ENCODE measurements around the gene LFNG.

Gene LFNG

GRCh38 chr7:2490181-2490651 lies 29.4 kb upstream of the LFNG start:
- Histone ChIP-seq H2AFZ (ENCODE audit: low read depth, low read length) (no peak overlapping the region), H3K4me3 (ENCODE audit: low read length) (no peak overlapping the region), H3K79me2 (ENCODE audit: low read length) (no peaks in the 10 kb centered on the region), H3K4me1 (ENCODE audit: low read length) (no peaks in the 10 kb centered on the region), H4K20me1 (ENCODE audit: insufficient read depth, low read length) (no peaks in the 10 kb centered on the region), H3K4me2 (ENCODE audit: low read length) (no peak overlapping the region), H3K9me3 (ENCODE audit: insufficient read depth, low read length) (no peaks in the 10 kb centered on the region), H3K27ac (ENCODE audit: low read length) (no peak overlapping the region), H3K27me3 (ENCODE audit: low read depth, low read length) (no peaks in the 10 kb centered on the region), H3K36me3 (replicated peaks; ENCODE audit: low read depth, low read length) (no peaks in the 10 kb centered on the region), H3K9ac (ENCODE audit: low read length) (no peak overlapping the region)
- TF ChIP-seq, protein P1, sequence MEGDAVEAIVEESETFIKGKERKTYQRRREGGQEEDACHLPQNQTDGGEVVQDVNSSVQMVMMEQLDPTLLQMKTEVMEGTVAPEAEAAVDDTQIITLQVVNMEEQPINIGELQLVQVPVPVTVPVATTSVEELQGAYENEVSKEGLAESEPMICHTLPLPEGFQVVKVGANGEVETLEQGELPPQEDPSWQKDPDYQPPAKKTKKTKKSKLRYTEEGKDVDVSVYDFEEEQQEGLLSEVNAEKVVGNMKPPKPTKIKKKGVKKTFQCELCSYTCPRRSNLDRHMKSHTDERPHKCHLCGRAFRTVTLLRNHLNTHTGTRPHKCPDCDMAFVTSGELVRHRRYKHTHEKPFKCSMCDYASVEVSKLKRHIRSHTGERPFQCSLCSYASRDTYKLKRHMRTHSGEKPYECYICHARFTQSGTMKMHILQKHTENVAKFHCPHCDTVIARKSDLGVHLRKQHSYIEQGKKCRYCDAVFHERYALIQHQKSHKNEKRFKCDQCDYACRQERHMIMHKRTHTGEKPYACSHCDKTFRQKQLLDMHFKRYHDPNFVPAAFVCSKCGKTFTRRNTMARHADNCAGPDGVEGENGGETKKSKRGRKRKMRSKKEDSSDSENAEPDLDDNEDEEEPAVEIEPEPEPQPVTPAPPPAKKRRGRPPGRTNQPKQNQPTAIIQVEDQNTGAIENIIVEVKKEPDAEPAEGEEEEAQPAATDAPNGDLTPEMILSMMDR (IDR thresholded peaks at IDR 0.05; ENCODE audit: low read depth, low read length) = no peak
- TF ChIP-seq EZH2phosphoT487 (IDR thresholded peaks at IDR 0.05; ENCODE audit: low read depth) = no peak

DNA sequence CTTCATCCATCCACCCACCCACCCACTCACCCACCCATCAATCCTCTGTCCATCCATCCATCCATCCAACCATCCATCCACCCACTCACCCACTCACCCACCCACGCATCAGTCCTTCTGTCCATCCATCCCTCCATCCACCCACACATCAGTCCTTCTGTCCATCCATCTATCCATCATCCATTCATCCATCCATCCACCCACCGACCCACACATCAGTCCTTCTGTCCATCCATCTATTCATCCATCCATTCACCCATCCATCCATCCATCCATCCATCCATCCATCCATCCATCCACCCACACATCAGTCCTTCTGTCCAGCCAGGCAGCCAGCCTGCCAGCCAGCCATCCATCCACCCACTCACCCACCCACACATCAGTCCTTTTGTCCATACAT lies 27.5 kb upstream of the LFNG start:
- H3K79me2 ChIP-seq (ENCODE audit: low read length) = no peaks in the 10 kb centered on the region
- no peak overlapping the region for H3K4me2 ChIP-seq (ENCODE audit: low read length)
- no peaks in the 10 kb centered on the region for H3K27me3 ChIP-seq (ENCODE audit: low read depth, low read length)
- H3K27ac ChIP-seq (ENCODE audit: low read length) = no peak overlapping the region
- no peak overlapping the region for H3K9ac ChIP-seq (ENCODE audit: low read length)
- no peaks in the 10 kb centered on the region for H3K4me1 ChIP-seq (ENCODE audit: low read length)
- no peaks in the 10 kb centered on the region for H4K20me1 ChIP-seq (ENCODE audit: insufficient read depth, low read length)
- H3K36me3 ChIP-seq (replicated peaks; ENCODE audit: low read depth, low read length) = no peaks in the 10 kb centered on the region
- TF ChIP-seq, protein P1 (IDR thresholded peaks at IDR 0.05; ENCODE audit: low read depth, low read length) = no peak
- TF ChIP-seq EZH2phosphoT487 (IDR thresholded peaks at IDR 0.05; ENCODE audit: low read depth) = no peak
- no peaks in the 10 kb centered on the region for H3K9me3 ChIP-seq (ENCODE audit: insufficient read depth, low read length)
- no peak overlapping the region for H3K4me3 ChIP-seq (ENCODE audit: low read length)
- no peak overlapping the region for H2AFZ ChIP-seq (ENCODE audit: low read depth, low read length)

- Histone ChIP-seq H3K4me3 (ENCODE audit: low read length) (no peak overlapping the region), H3K27ac (ENCODE audit: low read length) (no peak overlapping the region), H3K4me1 (ENCODE audit: low read length) (peaks cover 1% of the 10 kb centered on the region; the same call in 1 of the 2 replicates), H4K20me1 (ENCODE audit: insufficient read depth, low read length) (no peaks in the 10 kb centered on the region), H3K36me3 (replicated peaks; ENCODE audit: low read depth, low read length) (no peaks in the 10 kb centered on the region), H3K9me3 (ENCODE audit: insufficient read depth, low read length) (no peaks in the 10 kb centered on the region), H3K9ac (ENCODE audit: low read length) (no peak overlapping the region), H3K27me3 (ENCODE audit: low read depth, low read length) (no peaks in the 10 kb centered on the region), H3K4me2 (ENCODE audit: low read length) (no peak overlapping the region), H3K79me2 (ENCODE audit: low read length) (no peaks in the 10 kb centered on the region), H2AFZ (ENCODE audit: low read depth, low read length) (no peak overlapping the region)
- no peak for TF ChIP-seq EZH2phosphoT487 (IDR thresholded peaks at IDR 0.05; ENCODE audit: low read depth)
- TF ChIP-seq, protein P1 (IDR thresholded peaks at IDR 0.05; ENCODE audit: low read depth, low read length) = no peak
These were observed 26.1 kb upstream of the LFNG start for GRCh38 chr7:2493205-2494164.
